CD4-positive, alpha-beta memory T cell (primary cell): Measurements from ENCODE around the gene CLTC. TPM values are rescaled to one million over a fixed set of nuclear protein-coding genes. Genes with fewer than 3 reads are reported as not detected.

Source experiments
- CTCF ChIA-PET: fragments of 350-600 bp; sonication (Branson Sonifier 250); formaldehyde crosslinking; loops from one replicate; lab custom pipeline; 2021; ENCODE audit warnings: inconsistent platforms; ENCODE audit not compliant: partially characterized antibody; lab: Charles Lee
- POLR2A ChIA-PET: fragments of 350-600 bp; sonication (Branson Sonifier 250); formaldehyde crosslinking; loops from one replicate; lab custom pipeline; 2021; ENCODE audit not compliant: partially characterized antibody; lab: Charles Lee
- DNase-seq, 5 donors: peaks; one replicate each; pipeline versions ENCODE4 v3.0.0 to v3.0.0-alpha.2; 2020 to 2022; ENCODE audit warnings: mixed read lengths in 1 of 5
- H3K27ac ChIP-seq: one replicate; pipeline ENCODE4 v1.7.0; 2013; ENCODE audit warnings: low read depth, low read length
- H3K27me3 ChIP-seq: 2 replicates; pipeline ENCODE4 v1.7.0; 2013; ENCODE audit warnings: mild to moderate bottlenecking, low read length, moderate library complexity; ENCODE audit not compliant: insufficient read depth
- H3K36me3 ChIP-seq: 2 replicates; pipeline ENCODE4 v1.7.0; 2013; ENCODE audit warnings: mild to moderate bottlenecking, low read length, moderate library complexity; ENCODE audit not compliant: insufficient read depth
- H3K4me1 ChIP-seq: 2 replicates; pipeline ENCODE4 v1.7.0; 2013; ENCODE audit warnings: mild to moderate bottlenecking, low read length, moderate library complexity; ENCODE audit not compliant: insufficient read depth
- H3K4me3 ChIP-seq, 2 donors: one replicate each; pipeline ENCODE4 v1.7.0; 2013; ENCODE audit warnings: low read length in 2 of 2, mild to moderate bottlenecking in 1 of 2
- H3K9me3 ChIP-seq, 2 donors: one replicate each; pipeline ENCODE4 v1.7.0; 2013; ENCODE audit warnings: low read length in 2 of 2, control low read depth in 1 of 2; ENCODE audit not compliant: control insufficient read depth in 1 of 2
- H3K27ac Mint-ChIP-seq, 7 donors: one replicate each; pipeline ENCODE4 v1.8.0; 2020 to 2021; ENCODE audit warnings: mixed read lengths in 7 of 7, mild to moderate bottlenecking in 6 of 7, inconsistent platforms in 3 of 7, moderate library complexity in 3 of 7
- H3K27me3 Mint-ChIP-seq, 2 donors: one replicate each; pipeline ENCODE4 v1.8.0; 2020 to 2021; ENCODE audit warnings: mixed read lengths in 2 of 2
- H3K36me3 Mint-ChIP-seq, 2 donors: one replicate each; pipeline ENCODE4 v1.8.0; 2020 to 2021; ENCODE audit warnings: mixed read lengths in 2 of 2, inconsistent platforms in 1 of 2, mild to moderate bottlenecking in 1 of 2
- H3K4me1 Mint-ChIP-seq, 4 donors: one replicate each; pipeline ENCODE4 v1.8.0; 2020 to 2021; ENCODE audit warnings: mixed read lengths in 4 of 4, mild to moderate bottlenecking in 1 of 4
- H3K4me3 Mint-ChIP-seq, 8 donors: one replicate each; pipeline ENCODE4 v1.8.0; 2020 to 2021; ENCODE audit warnings: mixed read lengths in 8 of 8, mild to moderate bottlenecking in 7 of 8, moderate library complexity in 6 of 8, inconsistent platforms in 3 of 8
- H3K9me3 Mint-ChIP-seq, 8 donors: one replicate each; pipeline ENCODE4 v1.8.0; 2020 to 2021; ENCODE audit warnings: mixed read lengths in 8 of 8, mild to moderate bottlenecking in 5 of 8, inconsistent platforms in 3 of 8, moderate library complexity in 1 of 8
- intact Hi-C: fragments of 100-400 bp; cut with micrococcal nuclease; formaldehyde crosslinking; loops from one replicate; pipeline ENCODE4 v1.15.1; 2023
- polyA plus RNA-seq, 2 donors: library from polyadenylated mRNA; unstranded; fragments of 300-500 nt; fragmentation: Illumina TruSeq; gene quantifications; one replicate each; pipeline ENCODE4 v1.2.3, GENCODE V29; 2021
- total RNA-seq, 2 experiments: library from RNA; stranded (reverse); gene quantifications; one replicate each; pipeline ENCODE4 v1.2.3, GENCODE V29; 2021

Gene CLTC
- total and polyA plus RNA-seq, 4 experiments from 2014 or later = 27.0 to 118 (median 84.8) TPM

GRCh38 chr17:59711936-59712335 is 92.2 kb downstream of the CLTC start:
- H3K4me3 Mint-ChIP-seq = no peak overlapping the region
- H3K36me3 Mint-ChIP-seq = peaks cover 4 to 12% of the 10 kb centered on the region in 2 donors
- H3K4me1 Mint-ChIP-seq = peaks cover 34 to 63% (median 44%) of the 10 kb centered on the region in 4 donors
- Histone ChIP-seq H3K27me3 (no peaks in the 10 kb centered on the region), H3K4me1 (peaks cover 31% of the 10 kb centered on the region), H3K27ac (no peak overlapping the region), H3K36me3 (no peaks in the 10 kb centered on the region), H3K4me3 (no peak overlapping the region), H3K9me3 (no peaks in the 10 kb centered on the region)
- intact Hi-C loops = no loop called here
- POLR2A ChIA-PET = no interaction called here
- no peak for DNase-seq
- no peaks in the 10 kb centered on the region for H3K9me3 Mint-ChIP-seq
- peak overlapping the region in 2 of 7 donors; percentile 10 to 43 for H3K27ac Mint-ChIP-seq
- H3K27me3 Mint-ChIP-seq = no peaks in the 10 kb centered on the region
- CTCF ChIA-PET = interaction anchor here (0.8 kb wide), 1 partner anchor 75 kb away, joined by 3 read pairs; no protein-coding TSS in a partner anchor

- Histone ChIP-seq H3K27ac (no peak overlapping the region), H3K9me3 (no peaks in the 10 kb centered on the region), H3K27me3 (no peaks in the 10 kb centered on the region), H3K36me3 (no peaks in the 10 kb centered on the region), H3K4me3 (no peak overlapping the region), H3K4me1 (peaks cover 29% of the 10 kb centered on the region)
- no peak for DNase-seq
- Mint-ChIP-seq H3K27me3 (no peaks in the 10 kb centered on the region), H3K36me3 (peaks cover 4 to 6% of the 10 kb centered on the region in 2 donors), H3K4me1 (peaks cover 32 to 54% (median 38%) of the 10 kb centered on the region in 4 donors), H3K27ac (no peak overlapping the region), H3K9me3 (no peaks in the 10 kb centered on the region), H3K4me3 (no peak overlapping the region)
- intact Hi-C loops = no loop called here
- ChIA-PET POLR2A (interaction anchor here (0.5 kb wide), 1 partner anchor 93 kb away, joined by 3 read pairs; the partner anchor contains the start of gene CLTC), CTCF (no interaction called here)
Measured at GRCh38 chr17:59712862-59713261, 93.2 kb downstream of the CLTC start.

- Mint-ChIP-seq H3K27me3 (no peaks in the 10 kb centered on the region), H3K4me1 (peaks cover 29 to 49% (median 34%) of the 10 kb centered on the region in 4 donors), H3K9me3 (no peaks in the 10 kb centered on the region), H3K4me3 (no peak overlapping the region), H3K36me3 (peaks cover 8 to 10% of the 10 kb centered on the region in 2 donors), H3K27ac (no peak overlapping the region)
- CTCF ChIA-PET = no interaction called here
- DNase-seq = no peak
- Histone ChIP-seq H3K4me1 (peaks cover 15% of the 10 kb centered on the region), H3K9me3 (no peaks in the 10 kb centered on the region), H3K27me3 (no peaks in the 10 kb centered on the region), H3K27ac (no peak overlapping the region), H3K4me3 (no peak overlapping the region), H3K36me3 (no peaks in the 10 kb centered on the region)
- POLR2A ChIA-PET = no interaction called here
- intact Hi-C loops = no loop called here
Measured at GRCh38 chr17:59714255-59714654, 94.6 kb downstream of the CLTC start.

- Histone ChIP-seq H3K27me3 (no peaks in the 10 kb centered on the region), H3K4me1 (peaks cover 8% of the 10 kb centered on the region), H3K4me3 (no peak overlapping the region), H3K9me3 (no peaks in the 10 kb centered on the region), H3K27ac (no peak overlapping the region), H3K36me3 (no peaks in the 10 kb centered on the region)
- no peak for DNase-seq
- POLR2A ChIA-PET = no interaction called here
- Mint-ChIP-seq H3K9me3 (no peaks in the 10 kb centered on the region), H3K27me3 (no peaks in the 10 kb centered on the region), H3K27ac (peak overlapping the region in 1 of 7 donors; percentile 71), H3K4me1 (peaks cover 22 to 41% (median 25%) of the 10 kb centered on the region in 4 donors), H3K4me3 (no peak overlapping the region), H3K36me3 (peaks cover 9 to 10% of the 10 kb centered on the region in 2 donors)
- intact Hi-C loops = no loop called here
- CTCF ChIA-PET = no interaction called here
Measured at GRCh38 chr17:59716427-59716826, 96.7 kb downstream of the CLTC start.

GRCh38 chr17:59719526-59719925 is 99.8 kb downstream of the CLTC start:
- H3K27ac Mint-ChIP-seq = no peak overlapping the region
- H3K9me3 Mint-ChIP-seq = no peaks in the 10 kb centered on the region
- peaks cover 25 to 36% (median 27%) of the 10 kb centered on the region in 4 donors for H3K4me1 Mint-ChIP-seq
- H3K4me1 ChIP-seq = no peaks in the 10 kb centered on the region
- H3K36me3 Mint-ChIP-seq = peaks cover 9 to 10% of the 10 kb centered on the region in 2 donors
- ChIA-PET POLR2A (no interaction called here), CTCF (no interaction called here)
- H3K27ac ChIP-seq = no peak overlapping the region
- H3K9me3 ChIP-seq = no peaks in the 10 kb centered on the region
- no peak for DNase-seq
- no peak overlapping the region for H3K4me3 Mint-ChIP-seq
- H3K27me3 ChIP-seq = no peaks in the 10 kb centered on the region
- H3K4me3 ChIP-seq = no peak overlapping the region
- no peaks in the 10 kb centered on the region for H3K36me3 ChIP-seq
- no peaks in the 10 kb centered on the region for H3K27me3 Mint-ChIP-seq
- intact Hi-C loops = no loop called here

- Histone ChIP-seq H3K36me3 (no peaks in the 10 kb centered on the region), H3K4me3 (no peak overlapping the region), H3K27me3 (no peaks in the 10 kb centered on the region), H3K4me1 (peaks cover 5% of the 10 kb centered on the region), H3K27ac (no peak overlapping the region), H3K9me3 (no peaks in the 10 kb centered on the region)
- no peaks in the 10 kb centered on the region for H3K9me3 Mint-ChIP-seq
- ChIA-PET POLR2A (no interaction called here), CTCF (no interaction called here)
- no peaks in the 10 kb centered on the region for H3K27me3 Mint-ChIP-seq
- intact Hi-C loops = no loop called here
- H3K27ac Mint-ChIP-seq = peak overlapping the region in 1 of 7 donors; percentile 3
- peaks cover 22 to 43% (median 28%) of the 10 kb centered on the region in 4 donors for H3K4me1 Mint-ChIP-seq
- H3K4me3 Mint-ChIP-seq = no peak overlapping the region
- no peak for DNase-seq
- peaks cover 6% of the 10 kb centered on the region in 2 donors for H3K36me3 Mint-ChIP-seq
Measured at GRCh38 chr17:59722623-59723022, 102.9 kb downstream of the CLTC start.

GRCh38 chr17:59723041-59723440 is 103.3 kb downstream of the CLTC start:
- CTCF ChIA-PET = no interaction called here
- H3K4me1 Mint-ChIP-seq = peaks cover 22 to 45% (median 30%) of the 10 kb centered on the region in 4 donors
- Histone ChIP-seq H3K9me3 (no peaks in the 10 kb centered on the region), H3K4me1 (peaks cover 6% of the 10 kb centered on the region), H3K27ac (no peak overlapping the region), H3K4me3 (no peak overlapping the region), H3K27me3 (no peaks in the 10 kb centered on the region), H3K36me3 (no peaks in the 10 kb centered on the region)
- H3K9me3 Mint-ChIP-seq = no peaks in the 10 kb centered on the region
- no peak for DNase-seq
- intact Hi-C loops = no loop called here
- no peak overlapping the region for H3K4me3 Mint-ChIP-seq
- H3K27me3 Mint-ChIP-seq = no peaks in the 10 kb centered on the region
- peak overlapping the region in 1 of 7 donors; percentile 12 for H3K27ac Mint-ChIP-seq
- H3K36me3 Mint-ChIP-seq = peaks cover 6% of the 10 kb centered on the region in 2 donors
- POLR2A ChIA-PET = no interaction called here
